Loucy (cell line): ENCODE results near the gene PAXIP1.

Experiments
- CTCF ChIP-seq: fragments of 200-600 bp; sonication (generic); conservative IDR thresholded peaks from 2 replicates; pipeline ENCODE4 v1.5.1; 2014; ENCODE audit warnings: mild to moderate bottlenecking, antibody characterized with exemption, low read length
- EZH2phosphoT487 ChIP-seq: fragments of 200-600 bp; IDR thresholded peaks from 2 replicates; pipeline ENCODE4 v1.6.1; 2018; ENCODE audit warnings: antibody characterized with exemption, mild to moderate bottlenecking, moderate library complexity, borderline replicate concordance

- no peak for TF ChIP-seq CTCF
- TF ChIP-seq EZH2phosphoT487, result no peak
Observed at GRCh38 chr7:154965014-154965413, 37.9 kb downstream of the PAXIP1 start.
